CD4-positive, CD25-positive, alpha-beta regulatory T cell (primary cell): ENCODE measurements around the gene MID1IP1. TPM values are rescaled to one million over a fixed set of nuclear protein-coding genes. Genes with fewer than 3 reads are reported as not detected.
A peak's percentile ranks its signal among the peaks of the same experiment; 100 is the strongest.

Source experiments
- ATAC-seq, 2 donors: fragments of 150-1000 bp; cut with Tn5 transposase; one replicate each; pipeline ENCODE4 v1.10.0; 2021; ENCODE audit warnings: low read depth in 2 of 2, moderate number of reproducible peaks in 2 of 2, moderate library complexity in 1 of 2
- DNase-seq, 3 donors: peaks; one replicate each; pipeline versions ENCODE4 v3.0.0 to v3.0.0-alpha.2; 2012 to 2022; ENCODE audit warnings: mixed read lengths in 1 of 3
- H3K27ac ChIP-seq: one replicate; pipeline ENCODE4 v1.7.0; 2013; ENCODE audit warnings: mild to moderate bottlenecking, low read length; ENCODE audit not compliant: insufficient read depth, poor library complexity, severe bottlenecking
- H3K27me3 ChIP-seq: one replicate; pipeline ENCODE4 v1.7.0; 2013; ENCODE audit warnings: low read length; ENCODE audit not compliant: control insufficient read depth, insufficient read depth
- H3K36me3 ChIP-seq: one replicate; pipeline ENCODE4 v1.7.0; 2013; ENCODE audit warnings: mild to moderate bottlenecking, low read length, moderate library complexity; ENCODE audit not compliant: control insufficient read depth, insufficient read depth
- H3K4me1 ChIP-seq: 2 replicates; pipeline ENCODE4 v1.7.0; 2013; ENCODE audit warnings: mild to moderate bottlenecking, low read length; ENCODE audit not compliant: insufficient read depth, control insufficient read depth, poor library complexity, severe bottlenecking
- H3K4me3 ChIP-seq: one replicate; pipeline ENCODE4 v1.7.0; 2013; ENCODE audit warnings: low read depth, mild to moderate bottlenecking, low read length, moderate library complexity
- H3K9me3 ChIP-seq, 2 experiments: 1 replicate in 1 of 2; 2 replicates in 1 of 2; pipeline ENCODE4 v1.7.0; 2013; ENCODE audit warnings: low read length in 2 of 2, mild to moderate bottlenecking in 1 of 2, moderate library complexity in 1 of 2; ENCODE audit not compliant: control insufficient read depth in 2 of 2
- H3K27ac Mint-ChIP-seq, 3 donors: one replicate each; pipeline ENCODE4 v1.8.0; 2020 to 2022; ENCODE audit warnings: mild to moderate bottlenecking in 3 of 3, mixed read lengths in 3 of 3, moderate library complexity in 2 of 3
- H3K27me3 Mint-ChIP-seq: one replicate; pipeline ENCODE4 v1.8.0; 2022; ENCODE audit warnings: mild to moderate bottlenecking, mixed read lengths
- H3K36me3 Mint-ChIP-seq: one replicate; pipeline ENCODE4 v1.8.0; 2020; ENCODE audit warnings: mixed read lengths
- H3K4me1 Mint-ChIP-seq, 4 donors: one replicate each; pipeline ENCODE4 v1.8.0; 2020 to 2022; ENCODE audit warnings: mixed read lengths in 4 of 4, mild to moderate bottlenecking in 1 of 4
- H3K4me3 Mint-ChIP-seq, 4 donors: one replicate each; pipeline ENCODE4 v1.8.0; 2020 to 2022; ENCODE audit warnings: mild to moderate bottlenecking in 4 of 4, mixed read lengths in 4 of 4, moderate library complexity in 3 of 4
- H3K9me3 Mint-ChIP-seq, 7 donors: one replicate each; pipeline ENCODE4 v1.8.0; 2020 to 2022; ENCODE audit warnings: mixed read lengths in 7 of 7, mild to moderate bottlenecking in 3 of 7, moderate library complexity in 2 of 7
- polyA plus RNA-seq, 4 donors: library from polyadenylated mRNA; unstranded; fragments of 300-500 nt; fragmentation: Illumina TruSeq; gene quantifications; one replicate each; pipeline ENCODE4 v1.2.3, GENCODE V29; 2021
- total RNA-seq: library from RNA; stranded (reverse); gene quantifications from one replicate; pipeline ENCODE4 v1.2.3, GENCODE V29; 2022

The MID1IP1 gene
- total and polyA plus RNA-seq, 5 donors from 2014 or later: 8.8 to 17.3 (median 13.0) TPM

GRCh38 chrX:38805432-38806389, 4.5 kb downstream of the MID1IP1 start:
- ATAC-seq: peak; percentile 20 to 30
- peak overlapping the region; percentile 70 for H3K27ac ChIP-seq
- Mint-ChIP-seq H3K27ac (peak overlapping the region; percentile 71 to 96 (median 81)), H3K4me3 (peak overlapping the region; percentile 90 to 96 (median 93)), H3K4me1 (peaks cover 8 to 51% (median 13%) of the 10 kb centered on the region in 4 donors), H3K36me3 (no peaks in the 10 kb centered on the region), H3K9me3 (peaks cover 0 to 3% (median 0%) of the 10 kb centered on the region in 7 donors), H3K27me3 (no peaks in the 10 kb centered on the region)
- peak; percentile 31 to 71 (median 45) for DNase-seq
- no peaks in the 10 kb centered on the region for H3K36me3 ChIP-seq
- peak overlapping the region; percentile 74 for H3K4me3 ChIP-seq
- peaks cover 10% of the 10 kb centered on the region for H3K4me1 ChIP-seq
- H3K9me3 ChIP-seq: no peaks in the 10 kb centered on the region
- no peaks in the 10 kb centered on the region for H3K27me3 ChIP-seq

- peak overlapping the region; percentile 74 for H3K4me3 ChIP-seq
- H3K27ac ChIP-seq: peak overlapping the region; percentile 70
- ATAC-seq (no peak), DNase-seq (no peak)
- no peaks in the 10 kb centered on the region for H3K27me3 Mint-ChIP-seq
- H3K36me3 ChIP-seq: no peaks in the 10 kb centered on the region
- peaks cover 12 to 59% (median 22%) of the 10 kb centered on the region in 4 donors for H3K4me1 Mint-ChIP-seq
- H3K27me3 ChIP-seq: no peaks in the 10 kb centered on the region
- H3K9me3 ChIP-seq: no peaks in the 10 kb centered on the region
- H3K36me3 Mint-ChIP-seq: no peaks in the 10 kb centered on the region
- H3K9me3 Mint-ChIP-seq: peaks cover 0 to 2% (median 0%) of the 10 kb centered on the region in 7 donors
- H3K27ac Mint-ChIP-seq: peak overlapping the region; percentile 70 to 95 (median 82)
- H3K4me1 ChIP-seq: peaks cover 20% of the 10 kb centered on the region
- H3K4me3 Mint-ChIP-seq: peak overlapping the region; percentile 90 to 96 (median 93)
Measured at GRCh38 chrX:38806875-38807621, 5.8 kb downstream of the MID1IP1 start.

- Mint-ChIP-seq H3K27me3 (no peaks in the 10 kb centered on the region), H3K27ac (peak overlapping the region in 2 of 3 donors; percentile 6 to 76)
- H3K27ac ChIP-seq: peak overlapping the region; percentile 3
Measured at GRCh38 chrX:38807873-38808272, 6.6 kb downstream of the MID1IP1 start.

GRCh38 chrX:38811515-38812243, 10.4 kb downstream of the MID1IP1 start:
- Histone ChIP-seq H3K4me3 (peak overlapping the region; percentile 52), H3K36me3 (no peaks in the 10 kb centered on the region), H3K4me1 (peaks cover 18% of the 10 kb centered on the region), H3K27me3 (no peaks in the 10 kb centered on the region), H3K9me3 (no peaks in the 10 kb centered on the region), H3K27ac (peak overlapping the region; percentile 64)
- no peaks in the 10 kb centered on the region for H3K27me3 Mint-ChIP-seq
- H3K4me1 Mint-ChIP-seq: peaks cover 15 to 63% (median 26%) of the 10 kb centered on the region in 4 donors
- H3K9me3 Mint-ChIP-seq: peaks cover 0 to 3% (median 0%) of the 10 kb centered on the region in 7 donors
- peak overlapping the region; percentile 89 to 97 (median 90) for H3K27ac Mint-ChIP-seq
- ATAC-seq (peak; percentile 28 to 42), DNase-seq (peak in 1 of 3 donors; percentile 49)
- H3K36me3 Mint-ChIP-seq: peaks cover 4% of the 10 kb centered on the region
- peak overlapping the region; percentile 10 to 76 (median 69) for H3K4me3 Mint-ChIP-seq

More at GRCh38 chrX:38807873-38808272, 6.6 kb downstream of the MID1IP1 start:
- H3K36me3 Mint-ChIP-seq: no peaks in the 10 kb centered on the region
- H3K4me3 ChIP-seq: peak overlapping the region; percentile 74
- H3K9me3 ChIP-seq: no peaks in the 10 kb centered on the region
- peaks cover 20% of the 10 kb centered on the region for H3K4me1 ChIP-seq
- peak overlapping the region in 2 of 4 donors; percentile 92 to 94 for H3K4me3 Mint-ChIP-seq
- H3K27me3 ChIP-seq: no peaks in the 10 kb centered on the region
- DNase-seq: no peak
- peaks cover 0 to 3% (median 0%) of the 10 kb centered on the region in 7 donors for H3K9me3 Mint-ChIP-seq
- ATAC-seq: no peak
- H3K36me3 ChIP-seq: no peaks in the 10 kb centered on the region
- H3K4me1 Mint-ChIP-seq: peaks cover 15 to 62% (median 23%) of the 10 kb centered on the region in 4 donors

- ATAC-seq: no peak
- no peaks in the 10 kb centered on the region for H3K27me3 Mint-ChIP-seq
- H3K27ac ChIP-seq: peak overlapping the region; percentile 47
- H3K9me3 Mint-ChIP-seq: peaks cover 0 to 3% (median 0%) of the 10 kb centered on the region in 7 donors
- H3K4me3 ChIP-seq: no peak overlapping the region
- peaks cover 17% of the 10 kb centered on the region for H3K4me1 ChIP-seq
- no peak overlapping the region for H3K4me3 Mint-ChIP-seq
- H3K36me3 Mint-ChIP-seq: peaks cover 4% of the 10 kb centered on the region
- H3K9me3 ChIP-seq: no peaks in the 10 kb centered on the region
- H3K27ac Mint-ChIP-seq: peak overlapping the region in 2 of 3 donors; percentile 31 to 43
- no peaks in the 10 kb centered on the region for H3K36me3 ChIP-seq
- peaks cover 8 to 28% (median 17%) of the 10 kb centered on the region in 4 donors for H3K4me1 Mint-ChIP-seq
- peak in 1 of 3 donors; percentile 50 for DNase-seq
- H3K27me3 ChIP-seq: no peaks in the 10 kb centered on the region
Measured at GRCh38 chrX:38816155-38816554, 14.9 kb downstream of the MID1IP1 start.

- ATAC-seq: no peak
Measured at GRCh38 chrX:38817004-38817703, 15.9 kb downstream of the MID1IP1 start.

More at GRCh38 chrX:38817004-38817703, 15.9 kb downstream of the MID1IP1 start:
- no peaks in the 10 kb centered on the region for H3K9me3 Mint-ChIP-seq
- H3K36me3 Mint-ChIP-seq: peaks cover 4% of the 10 kb centered on the region
- peaks cover under 1 to 18% (median 7%) of the 10 kb centered on the region in 4 donors for H3K4me1 Mint-ChIP-seq
- no peaks in the 10 kb centered on the region for H3K36me3 ChIP-seq
- H3K27ac ChIP-seq: peak overlapping the region; percentile 47
- peak overlapping the region in 2 of 3 donors; percentile 84 to 94 for H3K27ac Mint-ChIP-seq
- H3K4me1 ChIP-seq: peaks cover 12% of the 10 kb centered on the region
- no peaks in the 10 kb centered on the region for H3K27me3 Mint-ChIP-seq
- no peaks in the 10 kb centered on the region for H3K27me3 ChIP-seq
- H3K4me3 ChIP-seq: peak overlapping the region; percentile 31
- DNase-seq: no peak
- H3K4me3 Mint-ChIP-seq: peak overlapping the region in 2 of 4 donors; percentile 31 to 38
- no peaks in the 10 kb centered on the region for H3K9me3 ChIP-seq
